ENCODE measurements around the gene PHF24. TPM values are rescaled to one million over a fixed set of nuclear protein-coding genes. Genes with fewer than 3 reads are reported as not detected.
"Not testable (repeated sequence)": the region's sequence is repeated elsewhere in the genome, so short reads cannot be mapped to it uniquely, and the experiment has no call there.

PHF24 gene
- total RNA-seq (ENCODE audit: low replicate concordance), result under 0.01 and 0.16 TPM in 2 replicates

GRCh38 chr9:34957492-34958410 lies at the start of gene PHF24:
Gene PHF24, plus strand, starts transcription at chr9:34958285. Its CDS starts 13,014 bp downstream, at chr9:34971299.
- no peak for TF ChIP-seq CTCF (IDR thresholded peaks at IDR 0.05; ENCODE audit: insufficient read depth, low read length)
- DNase-seq (ENCODE audit: low read depth), result no peak
- H3K4me3 ChIP-seq (ENCODE audit: low read depth, low read length), result peak within 1 kb of the TSS; percentile 13

GRCh38 chr9:34927061-34927460 lies 31.0 kb upstream of the PHF24 start:
- no peak for DNase-seq (ENCODE audit: low read depth)
- TF ChIP-seq CTCF (IDR thresholded peaks at IDR 0.05; ENCODE audit: insufficient read depth, low read length), result no peak
- H3K4me3 ChIP-seq (ENCODE audit: low read depth, low read length), result no peak overlapping the region

- DNase-seq (ENCODE audit: low read depth), result no peak
- H3K4me3 ChIP-seq (ENCODE audit: low read depth, low read length), result no peak overlapping the region
These were observed 29.2 kb upstream of the PHF24 start for GRCh38 chr9:34928921-34929320.

GRCh38 chr9:34929506-34930102 lies 28.5 kb upstream of the PHF24 start:
- peak; percentile 14 for DNase-seq (ENCODE audit: low read depth)
- no peak overlapping the region for H3K4me3 ChIP-seq (ENCODE audit: low read depth, low read length)
- TF ChIP-seq CTCF (IDR thresholded peaks at IDR 0.05; ENCODE audit: insufficient read depth, low read length), result peak; percentile 61

More at GRCh38 chr9:34928921-34929320, 29.2 kb upstream of the PHF24 start:
- no peak for TF ChIP-seq CTCF (IDR thresholded peaks at IDR 0.05; ENCODE audit: insufficient read depth, low read length)

- H3K4me3 ChIP-seq (ENCODE audit: low read depth, low read length); DNase-seq (ENCODE audit: low read depth): not testable (repeated sequence)
These were observed 18.1 kb upstream of the PHF24 start for GRCh38 chr9:34939989-34940388.

GRCh38 chr9:34948451-34948850 lies 9.6 kb upstream of the PHF24 start:
- no peak overlapping the region for H3K4me3 ChIP-seq (ENCODE audit: low read depth, low read length)
- no peak for DNase-seq (ENCODE audit: low read depth)
- TF ChIP-seq CTCF (IDR thresholded peaks at IDR 0.05; ENCODE audit: insufficient read depth, low read length), result no peak

GRCh38 chr9:34954225-34954624 lies 3.9 kb upstream of the PHF24 start:
- no peak for TF ChIP-seq CTCF (IDR thresholded peaks at IDR 0.05; ENCODE audit: insufficient read depth, low read length)
- H3K4me3 ChIP-seq (ENCODE audit: low read depth, low read length), result no peak overlapping the region
- DNase-seq (ENCODE audit: low read depth), result no peak

GRCh38 chr9:34956066-34956465 lies 2.0 kb upstream of the PHF24 start:
- DNase-seq (ENCODE audit: low read depth); H3K4me3 ChIP-seq (ENCODE audit: low read depth, low read length): not testable (repeated sequence)
